ENCODE measurements around the gene ZNF835. TPM values are rescaled to one million over a fixed set of nuclear protein-coding genes. Genes with fewer than 3 reads are reported as not detected.

ZNF835 gene
- total RNA-seq, 4 donors from 2014 or later = 4.8 to 11.4 (median 6.1) TPM

GRCh38 chr19:56690670-56691069, 19.1 kb upstream of the ZNF835 start:
- TF ChIP-seq POLR2A (IDR thresholded peaks at IDR 0.05) = no peak
- no peak for TF ChIP-seq CTCF (IDR thresholded peaks at IDR 0.05)
- no peak for TF ChIP-seq EP300 (IDR thresholded peaks at IDR 0.05)
- no peak for TF ChIP-seq POLR2AphosphoS5 (IDR thresholded peaks at IDR 0.05)
- Histone ChIP-seq H3K4me3 (no peak overlapping the region), H3K4me1 (no peaks in the 10 kb centered on the region), H3K36me3 (no peaks in the 10 kb centered on the region), H3K9me3 (no peaks in the 10 kb centered on the region), H3K27me3 (no peaks in the 10 kb centered on the region), H3K27ac (no peak overlapping the region)
- WGBS, 2 donors (ENCODE audit: low coverage in 1 of 2) = 42 to 57% methylated on average over 10 of the region's 10 CpGs
- ATAC-seq = no peak

- ATAC-seq = no peak
- Histone ChIP-seq H3K36me3 (peaks cover 0 to 4% of the 10 kb centered on the region in 2 donors), H3K27ac (no peak overlapping the region), H3K4me3 (no peak overlapping the region), H3K9me3 (no peaks in the 10 kb centered on the region), H3K4me1 (no peaks in the 10 kb centered on the region), H3K27me3 (no peaks in the 10 kb centered on the region)
- no peak for TF ChIP-seq CTCF (IDR thresholded peaks at IDR 0.05)
- TF ChIP-seq POLR2A (IDR thresholded peaks at IDR 0.05) = no peak
- no peak for TF ChIP-seq POLR2AphosphoS5 (IDR thresholded peaks at IDR 0.05)
- no peak for TF ChIP-seq EP300 (IDR thresholded peaks at IDR 0.05)
- 50 to 63% methylated on average over 5 to 10 of the region's 10 CpGs for WGBS, 2 donors (ENCODE audit: low coverage in 1 of 2)
Observed at GRCh38 chr19:56689198-56689597, 17.6 kb upstream of the ZNF835 start.

DNA sequence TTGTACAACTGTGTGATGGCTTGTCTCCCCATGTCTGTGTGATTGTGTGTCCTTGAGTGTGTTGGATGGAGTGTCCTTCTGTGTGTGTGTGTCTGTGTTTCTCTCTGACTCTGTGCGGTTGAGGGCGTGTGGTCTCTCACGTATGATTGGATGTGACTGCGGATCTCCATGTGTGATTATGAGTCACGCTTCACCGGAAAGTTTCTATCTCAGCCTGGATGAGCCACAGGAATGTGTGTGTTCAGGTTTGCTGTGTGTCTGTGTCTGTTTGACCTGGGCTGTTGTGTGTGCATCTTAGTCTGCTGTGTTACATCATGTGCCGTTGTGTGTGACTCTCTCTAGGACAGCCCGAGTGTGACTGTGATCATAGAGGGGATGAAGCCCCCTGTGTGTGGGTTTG, 15.5 kb upstream of the ZNF835 start:
- TF ChIP-seq POLR2A (IDR thresholded peaks at IDR 0.05) = no peak
- TF ChIP-seq POLR2AphosphoS5 (IDR thresholded peaks at IDR 0.05) = no peak
- no peak for TF ChIP-seq EP300 (IDR thresholded peaks at IDR 0.05)
- TF ChIP-seq CTCF (IDR thresholded peaks at IDR 0.05) = no peak
- H3K9me3 ChIP-seq = no peaks in the 10 kb centered on the region
- 40% methylated on average over 1 of the region's 8 CpGs; no CpG with 5 or more reads in 1 of the 2 donors for WGBS, 2 donors (ENCODE audit: low coverage in 1 of 2)
- H3K27me3 ChIP-seq = no peaks in the 10 kb centered on the region
- ATAC-seq = no peak
- H3K36me3 ChIP-seq = peaks cover 0 to 4% of the 10 kb centered on the region in 2 donors
- H3K4me1 ChIP-seq = no peaks in the 10 kb centered on the region
- no peak overlapping the region for H3K27ac ChIP-seq
- no peak overlapping the region for H3K4me3 ChIP-seq

GRCh38 chr19:56683116-56683515, 11.6 kb upstream of the ZNF835 start:
- Histone ChIP-seq H3K27ac (no peak overlapping the region), H3K4me1 (no peaks in the 10 kb centered on the region), H3K9me3 (no peaks in the 10 kb centered on the region), H3K4me3 (no peak overlapping the region), H3K36me3 (peaks cover 0 to 4% of the 10 kb centered on the region in 2 donors), H3K27me3 (no peaks in the 10 kb centered on the region)
- TF ChIP-seq EP300 (IDR thresholded peaks at IDR 0.05) (no peak), POLR2AphosphoS5 (IDR thresholded peaks at IDR 0.05) (no peak), CTCF (IDR thresholded peaks at IDR 0.05) (no peak), POLR2A (IDR thresholded peaks at IDR 0.05) (no peak)
- no peak for ATAC-seq
- 22 to 27% methylated on average over 5 to 7 of the region's 7 CpGs for WGBS, 2 donors (ENCODE audit: low coverage in 1 of 2)

DNA sequence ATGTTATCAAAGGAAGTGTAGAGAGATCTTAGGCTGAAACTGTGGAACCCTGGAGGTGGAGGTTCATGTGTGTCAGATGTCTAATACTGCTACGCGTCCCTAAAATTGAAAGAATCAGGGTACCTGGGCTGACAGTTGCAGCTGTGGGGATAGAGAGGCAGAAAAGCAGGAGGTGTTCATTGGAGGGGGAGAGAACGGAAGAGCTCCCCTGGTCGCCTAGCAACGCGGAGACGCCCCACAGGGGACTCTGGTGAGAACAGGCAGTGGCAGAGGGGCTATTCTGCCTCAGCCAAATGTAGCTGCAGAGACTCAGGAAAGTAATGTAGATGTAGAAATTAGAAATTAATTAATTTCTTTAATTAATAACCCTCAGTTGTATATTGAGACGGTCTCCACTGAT, 10.1 kb upstream of the ZNF835 start:
- Histone ChIP-seq H3K36me3 (peaks cover 0 to 4% of the 10 kb centered on the region in 2 donors), H3K27me3 (no peaks in the 10 kb centered on the region), H3K4me3 (no peak overlapping the region), H3K27ac (no peak overlapping the region), H3K9me3 (no peaks in the 10 kb centered on the region), H3K4me1 (no peaks in the 10 kb centered on the region)
- 49 to 65% methylated on average over 7 to 8 of the region's 8 CpGs for WGBS, 2 donors (ENCODE audit: low coverage in 1 of 2)
- TF ChIP-seq POLR2A (IDR thresholded peaks at IDR 0.05) (no peak), EP300 (IDR thresholded peaks at IDR 0.05) (no peak), CTCF (IDR thresholded peaks at IDR 0.05) (no peak), POLR2AphosphoS5 (IDR thresholded peaks at IDR 0.05) (no peak)
- ATAC-seq = no peak

Measured in gastroesophageal sphincter (tissue), 4 donors.